Stimulated activated CD4-positive, alpha-beta T cell treated with anti-CD3 and anti-CD28 coated beads, Interleukin-4, amount 100 ng/mL, for 1 hour (primary cell): Measurements from ENCODE around the gene SLC6A7.

Experiments used
- DNase-seq: peaks from one replicate; pipeline ENCODE4 v3.0.0-alpha.2; 2020

SLC6A7 gene

DNA sequence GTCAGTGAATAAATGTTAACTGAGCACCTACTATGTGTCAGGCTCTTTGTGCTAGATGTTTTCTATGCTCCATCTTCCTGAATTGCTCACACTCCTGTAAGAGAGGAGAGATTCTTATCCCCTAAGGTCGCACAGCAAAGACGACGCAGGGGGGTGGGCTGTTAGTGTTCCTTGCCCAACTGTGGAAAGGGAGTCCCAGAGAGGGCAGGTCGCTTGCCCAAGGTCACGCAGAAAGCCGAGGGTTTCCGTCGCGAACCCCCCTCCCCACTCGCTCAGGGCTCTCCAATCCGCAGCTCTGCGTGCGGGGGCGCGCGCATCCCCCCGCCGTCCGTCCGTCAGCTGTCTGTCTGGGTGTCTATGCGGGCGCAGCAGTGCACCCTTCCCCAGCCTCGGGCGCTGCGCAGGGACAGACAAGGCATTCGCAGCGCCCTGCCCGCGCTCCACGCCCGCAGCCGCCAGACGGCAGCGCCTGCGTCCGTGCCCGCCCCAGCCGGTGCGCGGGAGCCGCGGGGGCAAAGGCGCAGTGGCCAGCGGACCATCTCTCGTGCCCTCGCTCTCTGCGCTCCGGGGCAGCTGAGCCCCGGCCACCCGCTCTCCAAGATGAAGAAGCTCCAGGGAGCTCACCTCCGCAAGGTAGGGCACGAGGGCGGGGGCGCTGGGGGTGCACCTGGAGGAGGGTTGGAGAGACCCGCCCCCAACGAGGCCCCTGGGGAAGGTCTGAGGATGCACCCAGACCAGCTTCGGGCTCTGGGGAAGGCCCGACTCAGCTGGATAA lies at the start of gene SLC6A7:
Gene SLC6A7, plus strand, starts transcription at position 335 of the 775 bp plus-strand sequence. Its CDS starts 266 bp downstream, at position 601.
- no peak for DNase-seq

DNA sequence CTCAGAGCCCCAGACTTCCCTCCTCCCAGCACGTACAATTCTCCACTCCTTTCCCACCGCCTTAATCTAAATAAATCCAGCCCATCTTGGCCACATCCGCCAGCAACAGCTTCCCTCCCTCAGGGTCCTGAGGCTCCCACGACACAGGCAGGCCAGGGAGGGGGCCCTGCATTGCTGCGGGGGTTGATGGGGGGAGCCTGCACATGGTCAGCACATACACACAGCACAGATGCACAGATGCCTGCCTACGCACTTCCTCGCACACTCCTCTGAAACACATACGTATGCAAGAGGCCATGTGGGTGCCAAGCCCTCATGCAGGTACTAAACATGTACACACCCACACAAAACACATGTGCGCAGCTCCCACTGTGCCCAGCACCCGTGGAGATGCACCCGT lies 49.0 kb upstream of the SLC6A7 start:
- DNase-seq, result no peak

GRCh38 chr5:150141544-150142184 lies 48.2 kb upstream of the SLC6A7 start:
- no peak for DNase-seq

DNA sequence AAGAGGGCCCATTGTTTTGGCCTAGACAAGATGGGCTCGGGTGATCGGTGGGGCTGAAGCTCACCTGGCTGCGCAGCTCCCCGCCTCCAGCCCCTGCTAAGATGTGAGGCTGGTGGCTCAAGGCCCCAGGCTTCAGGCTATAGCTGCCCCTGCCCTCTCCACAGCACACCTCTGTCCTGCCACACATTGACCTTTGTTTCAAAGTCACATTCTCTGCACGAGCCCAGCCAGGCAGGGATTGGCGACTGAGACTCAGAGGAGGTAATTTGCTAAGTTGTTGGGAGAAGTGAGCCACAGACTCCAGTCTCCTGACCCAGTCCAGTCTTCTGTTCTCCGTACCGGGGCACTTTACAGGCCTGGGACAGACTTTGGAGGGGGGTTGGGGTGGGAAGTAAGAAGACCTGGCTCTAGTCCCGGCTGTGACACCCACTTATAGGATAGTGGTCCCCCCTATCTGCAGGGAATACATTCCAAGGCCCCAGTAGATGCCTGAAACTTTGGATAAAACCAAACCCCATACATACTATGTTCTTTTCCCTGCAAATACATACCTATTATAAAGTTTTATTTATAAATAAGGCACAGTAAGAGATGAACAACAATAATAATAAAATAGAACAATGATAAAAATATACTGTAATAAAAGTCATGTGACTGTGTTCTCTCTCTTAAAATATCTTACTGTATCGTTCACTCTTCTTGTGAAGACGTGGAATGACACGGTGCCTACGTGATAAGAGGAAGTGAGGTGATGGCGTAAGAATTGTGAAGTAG lies 47.5 kb upstream of the SLC6A7 start:
- DNase-seq, result no peak

GRCh38 chr5:150142959-150143349 lies 46.9 kb upstream of the SLC6A7 start:
- DNase-seq, result no peak

GRCh38 chr5:150143350-150144245 lies 46.3 kb upstream of the SLC6A7 start:
- no peak for DNase-seq

DNA sequence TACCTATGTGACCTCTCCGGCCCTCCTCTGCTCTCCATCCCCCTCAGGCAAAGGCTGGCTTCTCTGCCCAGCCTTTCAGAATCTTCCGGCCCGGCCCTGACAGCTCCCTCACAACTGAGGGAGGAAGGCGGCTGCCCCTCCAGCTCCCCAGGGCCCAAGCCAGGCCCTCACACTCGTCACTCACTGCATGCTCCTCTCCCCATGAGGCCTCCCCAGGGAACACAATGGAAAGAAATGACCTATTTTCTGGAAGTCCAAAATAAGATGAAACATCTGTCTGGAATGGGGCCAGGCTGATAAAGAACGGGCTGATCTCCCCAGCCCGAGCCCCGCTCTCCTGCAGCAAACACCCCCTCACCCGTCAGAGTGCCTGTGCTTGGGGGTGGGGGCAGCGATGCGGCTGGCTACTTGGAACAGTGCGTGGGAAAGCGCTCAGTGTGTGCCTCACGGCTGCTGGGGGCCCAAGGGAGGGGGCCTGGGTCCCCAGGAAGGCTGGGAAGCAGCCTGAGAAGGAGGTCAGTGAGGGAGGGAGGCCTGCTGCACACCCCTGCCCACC lies 45.5 kb upstream of the SLC6A7 start:
- DNase-seq, result no peak

DNA sequence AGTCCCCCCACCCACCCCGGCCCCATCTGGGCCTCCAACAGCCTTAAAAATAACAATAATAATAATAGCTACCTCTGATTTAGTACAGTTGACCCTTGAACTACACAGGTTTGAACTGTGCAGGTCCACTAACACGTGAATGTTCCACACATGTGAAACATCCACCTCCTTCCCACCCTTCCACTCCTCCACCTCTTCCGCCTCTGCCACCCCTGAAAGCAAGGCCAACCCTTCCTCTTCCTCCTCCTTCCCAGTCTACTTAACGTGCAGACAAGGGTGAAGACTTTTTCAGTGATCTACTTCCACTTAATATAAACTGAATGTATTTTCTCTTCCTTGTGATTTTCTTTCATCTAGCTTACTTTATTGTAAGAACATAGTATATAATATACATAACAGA lies 45.0 kb upstream of the SLC6A7 start:
- DNase-seq, result no peak

DNA sequence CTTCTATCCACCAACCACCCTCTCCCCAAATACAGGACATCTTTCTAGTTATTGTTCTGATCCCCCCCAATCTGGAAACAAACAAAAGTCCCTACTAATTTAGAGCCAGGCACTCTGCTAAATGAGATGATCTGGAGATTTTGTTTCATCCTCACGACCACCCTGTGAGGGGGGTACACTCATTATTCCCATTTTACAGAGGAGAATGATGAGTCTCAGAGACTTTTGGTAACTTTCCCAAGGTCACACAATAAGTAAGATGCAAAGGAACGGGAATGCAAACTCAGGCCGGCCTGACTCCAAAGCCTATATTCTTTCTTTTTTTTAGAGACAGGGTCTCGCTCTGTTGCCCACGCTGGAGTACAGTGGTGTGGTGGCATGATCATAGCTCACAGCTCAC lies 43.6 kb upstream of the SLC6A7 start:
- DNase-seq, result no peak

- no peak for DNase-seq
These were observed 42.8 kb upstream of the SLC6A7 start for GRCh38 chr5:150146862-150147601.

DNA sequence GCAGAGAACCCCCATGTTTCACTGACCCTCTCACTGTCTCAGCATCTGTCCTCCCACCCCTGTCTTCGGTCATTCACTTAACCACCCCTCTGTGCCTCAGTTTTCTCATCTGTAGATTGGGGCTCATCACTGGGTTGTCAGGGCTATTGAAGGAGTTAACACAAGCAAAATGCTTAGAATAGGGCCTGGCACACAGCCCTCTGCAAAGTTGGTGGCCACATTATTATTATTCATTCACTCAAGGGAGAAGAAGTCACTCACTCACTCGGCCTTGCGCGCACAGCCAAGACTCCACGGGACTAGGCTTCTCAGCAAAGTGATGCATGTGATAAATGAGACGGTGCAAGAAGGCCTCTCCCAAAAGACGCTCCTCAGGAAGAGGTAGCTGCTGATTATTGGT lies 42.2 kb upstream of the SLC6A7 start:
- no peak for DNase-seq

DNA sequence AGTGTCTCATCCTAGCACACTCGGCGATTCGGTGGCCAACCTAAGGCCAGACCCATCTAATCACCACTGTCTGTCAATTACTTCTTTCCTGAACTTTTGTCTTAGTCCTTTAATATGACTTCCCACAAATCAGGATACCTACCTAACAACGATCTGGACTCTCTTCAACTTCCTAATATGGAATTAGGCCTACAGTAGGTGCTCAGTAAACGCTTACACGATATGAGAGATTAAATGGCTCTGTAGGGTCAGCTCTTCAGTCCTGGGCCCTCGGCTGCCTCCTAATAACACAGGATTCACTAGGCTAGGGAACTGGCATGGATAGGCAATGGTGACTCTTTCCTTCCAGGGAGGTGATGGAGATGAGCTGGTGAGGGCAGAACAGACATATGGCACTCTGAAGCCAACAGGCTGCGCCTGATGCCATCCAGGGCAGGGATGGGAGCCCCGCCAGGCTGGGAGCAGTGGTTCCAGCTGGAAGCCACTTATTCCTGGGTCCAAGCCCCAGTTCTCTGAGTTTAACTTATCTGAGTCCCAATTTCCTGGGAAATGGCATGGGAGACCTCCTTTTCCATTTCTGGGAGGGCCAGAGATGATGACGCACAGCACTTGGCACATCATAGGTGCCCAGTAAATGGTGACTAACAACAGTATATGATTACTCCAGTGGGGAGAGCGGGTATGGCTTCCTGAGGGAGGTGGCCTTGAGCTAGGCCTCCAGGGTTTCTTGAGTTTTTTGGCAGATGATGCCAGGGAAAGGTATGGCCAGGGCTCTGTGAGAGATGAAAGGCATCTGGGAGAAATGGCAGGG lies 41.5 kb upstream of the SLC6A7 start:
- DNase-seq, result no peak

- DNase-seq, result no peak
These were observed 40.2 kb upstream of the SLC6A7 start for GRCh38 chr5:150149618-150150017.

- DNase-seq, result no peak
These were observed 37.0 kb upstream of the SLC6A7 start for GRCh38 chr5:150152636-150153462.

- no peak for DNase-seq
These were observed 36.4 kb upstream of the SLC6A7 start for GRCh38 chr5:150153483-150153882.

GRCh38 chr5:150153957-150154617 lies 35.8 kb upstream of the SLC6A7 start:
- no peak for DNase-seq

DNA sequence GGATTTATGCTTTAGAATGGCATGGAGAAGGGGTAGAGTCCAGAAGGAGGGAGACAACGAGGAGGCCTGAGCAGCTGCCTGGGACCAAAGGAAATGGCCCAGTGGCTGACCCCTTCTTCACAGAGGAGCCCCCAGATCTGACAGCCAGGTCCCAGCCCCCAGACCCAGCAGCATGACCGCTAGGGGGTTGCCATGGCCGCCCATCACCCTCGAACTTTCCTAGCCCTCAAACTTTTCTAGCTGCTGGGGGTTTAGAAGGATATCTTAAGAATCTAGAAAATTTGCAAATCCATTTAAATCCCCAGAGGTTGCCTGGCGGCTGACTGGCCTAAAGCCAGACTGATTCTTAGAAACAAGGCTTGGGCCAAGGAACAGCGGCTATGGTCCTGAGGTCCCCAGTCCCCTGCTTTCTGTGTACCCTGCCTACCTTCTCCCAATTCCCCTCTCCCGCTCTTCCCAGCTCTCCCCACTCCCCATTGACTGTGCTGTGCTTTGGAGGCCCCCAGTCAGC lies 35.2 kb upstream of the SLC6A7 start:
- DNase-seq, result no peak

DNA sequence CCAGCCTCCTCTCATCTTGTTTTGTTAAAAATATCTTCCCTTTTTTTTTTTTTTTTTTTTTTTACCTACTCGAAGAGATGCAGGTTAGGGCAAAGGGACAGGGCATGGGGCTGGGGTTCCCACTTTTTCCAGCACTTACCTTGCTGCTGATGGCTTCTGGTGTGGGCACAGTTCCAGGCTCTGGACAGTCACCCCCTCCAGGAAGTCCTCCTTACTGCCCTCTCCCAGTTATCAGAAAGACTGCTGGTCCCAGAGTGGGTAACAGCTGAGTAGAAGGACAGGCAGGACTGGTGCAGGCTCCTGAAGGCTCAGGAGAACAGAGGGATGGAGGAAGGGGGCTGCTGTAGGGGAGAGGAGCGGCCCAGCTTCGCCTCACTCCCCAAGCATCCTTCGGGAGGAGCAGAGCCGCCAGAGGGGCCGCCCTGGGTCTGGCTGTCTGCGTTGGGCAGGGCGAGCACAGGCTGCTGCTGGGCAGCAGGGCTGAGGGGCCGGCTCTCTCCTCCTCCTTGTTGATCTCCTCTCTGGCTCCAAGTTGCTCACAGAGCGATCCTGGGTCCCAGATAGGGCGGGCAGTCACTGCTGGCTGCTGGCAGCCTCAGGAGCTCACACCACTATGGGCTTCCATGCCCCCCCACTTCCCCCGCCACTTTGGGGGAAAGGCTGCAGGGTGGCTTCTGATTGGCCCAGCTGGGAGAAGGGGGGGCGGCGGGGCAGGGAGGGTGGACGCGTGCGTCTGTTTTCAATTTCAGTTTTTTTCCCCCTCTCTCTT lies 34.4 kb upstream of the SLC6A7 start, which contains the start of gene PDGFRB:
Gene PDGFRB, minus strand, starts transcription at position 588 of the 769 bp plus-strand sequence. CDS start 18,798 bp downstream, outside the sequence.
- DNase-seq, result peak; percentile 39
